COR-L47 (cell line): ENCODE data around the gene WWOX.
"Not testable (repeated sequence)": the region's sequence is repeated elsewhere in the genome, so short reads cannot be mapped to it uniquely, and the experiment has no call there.

ENCODE experiments used
- DNase-seq: peaks from one replicate; lab custom pipeline; 2025; lab: John Stamatoyannopoulos, UW

WWOX gene

GRCh38 chr16:78099271-78100111, at the start of gene WWOX:
TSS of gene WWOX (plus strand) at chr16:78099654.
- DNase-seq: peak; percentile 98

GRCh38 chr16:78050734-78051400, 48.6 kb upstream of the WWOX start:
- DNase-seq: no peak

GRCh38 chr16:78057803-78058564, 41.5 kb upstream of the WWOX start:
- DNase-seq: no peak

DNA sequence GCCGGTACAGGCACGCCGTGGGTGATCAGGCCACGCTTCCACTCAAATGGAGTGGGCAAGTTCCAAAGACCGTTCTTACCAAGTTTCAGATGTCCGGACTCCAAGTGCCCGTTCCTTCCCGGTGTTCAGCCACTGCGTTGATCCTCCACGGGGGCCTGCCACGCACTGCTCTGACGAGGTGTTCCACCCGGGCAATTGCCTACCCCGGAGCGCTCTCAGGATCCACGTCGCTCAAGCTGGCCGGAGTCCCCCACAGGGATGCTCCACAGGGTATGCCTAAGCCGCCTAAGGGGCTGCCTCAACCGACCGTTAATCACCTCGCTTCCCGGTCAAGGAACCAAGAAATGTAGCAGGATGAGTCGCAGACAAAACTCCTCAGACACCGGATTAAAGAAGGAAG, 39.6 kb upstream of the WWOX start:
- not testable (repeated sequence) for DNase-seq

- no peak for DNase-seq
These were observed 39.2 kb upstream of the WWOX start for GRCh38 chr16:78060295-78060694.

DNA sequence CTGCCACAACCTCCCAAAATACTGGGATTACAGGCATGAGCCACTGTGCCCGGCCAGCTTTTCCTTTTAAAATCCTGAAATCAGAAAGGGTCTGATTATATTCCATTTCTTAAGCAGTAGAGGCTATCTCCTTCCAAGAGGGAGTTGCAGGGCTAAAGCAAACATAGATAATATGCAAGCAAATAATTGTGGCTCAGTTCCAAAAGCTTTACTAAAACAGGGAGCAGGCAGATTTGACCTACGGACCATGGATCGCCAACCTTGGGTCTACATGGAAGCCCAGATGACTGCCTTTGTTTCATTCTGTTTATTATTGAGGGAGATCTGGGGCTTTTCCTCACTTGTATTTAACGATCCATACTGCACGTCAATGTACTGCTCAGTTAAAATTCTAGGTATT, 38.6 kb upstream of the WWOX start:
- DNase-seq: no peak

- DNase-seq: no peak
These were observed 34.1 kb upstream of the WWOX start for GRCh38 chr16:78065319-78065718.

DNA sequence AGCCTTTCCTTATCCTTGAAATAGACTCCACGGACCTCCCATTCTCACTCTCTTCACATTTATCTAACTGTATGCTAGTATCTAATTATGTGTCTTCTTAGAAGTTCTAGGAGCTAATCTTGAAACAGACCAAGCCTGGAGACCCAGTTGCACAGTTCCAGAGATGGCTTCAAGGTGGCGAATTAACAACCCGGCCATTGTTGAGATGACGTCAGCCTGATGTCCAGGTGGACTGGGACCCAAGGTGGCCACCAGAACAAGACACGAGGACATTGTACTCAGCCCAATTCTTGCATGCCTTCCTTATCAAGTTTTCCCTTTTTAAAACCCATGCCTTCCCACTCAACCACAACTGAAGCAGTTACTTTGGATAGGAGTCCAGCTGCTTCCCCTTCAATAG, 29.5 kb upstream of the WWOX start:
- no peak for DNase-seq

- no peak for DNase-seq
These were observed 27.2 kb upstream of the WWOX start for GRCh38 chr16:78072275-78072674.

GRCh38 chr16:78075800-78076199, 23.7 kb upstream of the WWOX start:
- no peak for DNase-seq

DNA sequence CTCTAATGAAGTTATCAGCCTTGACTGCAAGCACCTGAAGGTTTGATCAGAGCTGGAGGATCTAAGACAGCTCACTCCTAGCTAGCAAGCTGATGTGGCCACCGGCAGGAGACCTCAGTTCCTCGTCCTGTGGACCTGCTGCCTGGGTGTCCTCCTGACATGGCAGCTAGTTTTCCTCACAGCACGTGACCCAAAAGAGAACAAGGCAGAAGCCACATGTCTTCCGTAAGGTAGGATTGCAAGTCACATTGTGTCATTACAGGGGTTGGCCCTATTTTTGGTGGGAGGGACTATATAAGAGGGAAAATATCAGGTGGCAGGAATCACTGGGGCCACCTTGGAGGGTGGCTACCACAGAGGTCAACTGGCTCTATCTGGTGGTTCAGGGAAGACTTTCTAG, 18.1 kb upstream of the WWOX start:
- DNase-seq: no peak

DNA sequence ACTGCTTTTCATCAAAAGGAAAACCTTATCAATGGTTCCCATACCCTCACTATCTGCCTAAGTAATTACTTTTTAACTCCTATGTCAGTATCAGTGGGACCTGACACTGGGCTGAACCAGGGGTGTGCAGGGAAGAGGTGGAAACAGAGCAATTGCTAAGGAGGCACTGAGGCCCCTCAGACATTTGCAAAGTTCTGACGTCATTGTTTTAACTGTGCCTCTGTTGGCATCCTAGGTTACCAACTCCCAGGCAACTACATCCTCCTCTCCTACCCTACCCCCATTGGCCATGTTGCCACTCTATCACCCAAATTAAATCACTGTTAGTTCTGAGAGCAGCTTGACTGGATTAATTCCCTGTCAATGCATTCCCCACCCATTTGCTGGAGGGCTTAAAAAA, 8.0 kb upstream of the WWOX start:
- DNase-seq: no peak

DNA sequence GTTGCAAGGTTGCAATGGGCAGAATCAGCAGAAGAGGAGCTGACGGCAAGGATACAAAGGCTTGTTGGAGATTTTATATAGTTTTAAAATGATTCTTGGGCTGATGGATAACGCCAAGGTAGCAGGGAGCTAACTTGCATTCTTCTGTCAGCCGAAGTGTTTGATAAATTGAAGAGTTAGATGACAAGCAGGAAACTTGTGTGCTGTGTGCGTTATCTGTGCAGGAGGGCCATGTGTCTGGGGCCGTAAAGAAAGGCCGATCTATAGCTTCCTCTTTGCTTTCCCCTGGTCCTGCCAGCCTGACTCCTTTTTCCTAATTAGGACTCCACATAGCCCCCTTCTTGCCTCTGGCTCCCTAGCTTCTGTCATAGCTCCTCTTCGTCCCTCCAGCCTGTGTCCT, 6.7 kb upstream of the WWOX start:
- no peak for DNase-seq

GRCh38 chr16:78094166-78094565, 5.3 kb upstream of the WWOX start:
- no peak for DNase-seq

- DNase-seq: no peak
These were observed 4.5 kb upstream of the WWOX start for GRCh38 chr16:78094998-78095397.

GRCh38 chr16:78096386-78096785, 3.1 kb upstream of the WWOX start:
- DNase-seq: no peak

- no peak for DNase-seq
These were observed 1.9 kb upstream of the WWOX start for GRCh38 chr16:78097548-78097947.

DNA sequence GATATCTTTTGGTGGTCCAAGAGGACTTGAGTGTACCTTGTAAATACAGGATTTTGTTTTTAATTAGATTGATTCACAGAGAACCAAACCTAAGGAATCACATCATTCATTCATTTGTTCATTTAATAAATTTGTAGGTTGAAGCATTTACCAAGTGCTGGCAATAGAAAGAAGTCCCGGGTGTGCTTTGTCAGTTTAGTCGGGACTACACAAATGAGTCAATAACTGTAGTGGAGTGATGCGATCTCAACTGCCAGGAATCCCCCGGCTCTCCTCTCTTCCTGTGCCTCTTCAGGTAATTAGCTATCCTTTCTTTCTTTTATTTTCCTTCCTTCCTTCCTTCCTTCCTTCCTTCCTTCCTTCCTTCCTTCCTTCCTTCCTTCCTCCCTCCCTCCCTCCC, 1.4 kb upstream of the WWOX start:
- no peak for DNase-seq

- no peak for DNase-seq
These were observed 721 bp upstream of the WWOX start for GRCh38 chr16:78098595-78099270.

DNA sequence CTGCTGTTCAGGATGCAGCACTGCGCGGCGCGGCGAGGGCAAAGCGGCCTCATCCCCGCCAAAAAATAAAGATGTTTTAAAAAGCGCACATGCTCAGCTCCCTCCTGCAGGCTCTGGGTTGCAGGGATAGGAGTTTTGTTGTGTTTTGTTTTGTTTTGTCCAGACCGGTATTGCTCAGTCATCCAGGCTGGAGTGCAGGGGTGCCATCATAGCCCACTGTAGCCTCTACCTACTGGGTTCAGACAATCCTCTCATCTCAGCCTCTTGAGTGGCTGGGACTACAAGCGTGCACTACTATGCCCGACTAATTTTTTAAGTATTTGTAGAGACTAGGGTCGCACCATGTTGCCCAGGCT, 636 bp downstream of the WWOX start:
- DNase-seq: no peak

DNA sequence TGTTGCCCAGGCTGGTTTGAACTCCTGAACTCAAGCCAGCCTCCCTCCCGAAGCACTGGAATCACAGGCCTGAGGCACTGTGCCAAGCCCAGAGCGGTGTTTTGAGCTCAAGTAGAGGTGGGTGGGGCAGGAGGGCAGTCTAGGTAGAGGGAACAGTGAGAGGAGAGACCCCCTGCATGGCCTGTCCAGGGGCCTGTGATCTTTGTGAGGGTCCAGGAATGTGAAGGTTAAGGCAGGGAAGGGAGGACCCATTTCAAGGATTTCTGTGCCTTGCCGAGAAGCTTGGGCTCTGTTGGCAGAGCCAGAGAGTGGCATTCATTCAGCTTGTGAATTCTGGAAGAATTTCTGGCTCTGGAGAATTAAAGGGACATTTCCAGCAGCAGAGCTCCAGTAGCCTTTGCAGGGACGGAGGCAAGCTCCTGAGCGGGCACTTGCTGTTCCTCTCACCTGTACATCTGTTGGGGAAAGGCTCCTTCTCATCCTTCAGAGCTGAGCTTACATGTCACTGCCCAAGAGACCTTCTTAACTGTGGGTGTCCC, 2.7 kb downstream of the WWOX start:
- no peak for DNase-seq

DNA sequence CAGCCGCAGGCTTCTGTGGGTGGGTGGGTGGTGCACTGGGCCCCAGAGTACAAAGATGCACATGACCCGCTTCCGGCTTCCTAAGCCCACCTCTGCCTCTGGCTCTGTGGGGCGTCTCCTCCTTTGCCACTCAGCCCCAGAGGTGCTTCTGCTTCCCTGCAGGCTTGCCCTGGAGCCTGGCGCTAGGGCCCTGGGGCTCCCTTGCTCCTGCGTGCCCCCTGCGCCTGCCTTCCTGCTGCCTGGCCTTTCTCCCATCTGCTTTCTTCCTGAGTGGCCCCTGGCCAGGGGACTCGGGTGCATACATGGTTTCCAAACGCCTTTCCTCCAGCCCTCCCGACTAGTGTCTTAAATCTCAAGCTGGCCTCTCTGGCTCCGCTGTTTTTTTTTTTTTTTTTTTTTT, 3.4 kb downstream of the WWOX start:
- no peak for DNase-seq
